GM12865 (cell line): ENCODE data around the gene SLC44A1.
A peak's percentile ranks its signal among the peaks of the same experiment; 100 is the strongest.

Experiments used
- DNase-seq: peaks from one replicate; pipeline ENCODE4 v3.0.0; 2010; ENCODE audit warnings: low read depth
- H3K4me3 ChIP-seq: 2 replicates; pipeline ENCODE4 v1.5.1; 2011; ENCODE audit warnings: mild to moderate bottlenecking, low read depth, low read length, control low read depth
- CTCF ChIP-seq: IDR thresholded peaks from 2 replicates; pipeline ENCODE4 v1.5.1; 2011; ENCODE audit warnings: low read length, control low read depth, low read depth, inconsistent platforms; ENCODE audit not compliant: insufficient read depth; ENCODE audit errors: missing control alignments

Gene SLC44A1

GRCh38 chr9:105329719-105330062, 85.2 kb downstream of the SLC44A1 start:
- no peak for TF ChIP-seq CTCF
- H3K4me3 ChIP-seq, result no peak overlapping the region
- DNase-seq, result no peak

- TF ChIP-seq CTCF, result no peak
- DNase-seq, result no peak
- peak overlapping the region; percentile 5; the same call in 1 of the 2 replicates for H3K4me3 ChIP-seq
These were observed 85.8 kb downstream of the SLC44A1 start for GRCh38 chr9:105330201-105330600.

GRCh38 chr9:105330755-105331154, 86.3 kb downstream of the SLC44A1 start:
- TF ChIP-seq CTCF, result no peak

GRCh38 chr9:105331160-105331559, 86.7 kb downstream of the SLC44A1 start:
- H3K4me3 ChIP-seq, result no peak overlapping the region
- peak; percentile 44 for DNase-seq
- no peak for TF ChIP-seq CTCF

More at GRCh38 chr9:105330755-105331154, 86.3 kb downstream of the SLC44A1 start:
- DNase-seq, result peak; percentile 35
- H3K4me3 ChIP-seq, result peak overlapping the region; percentile 5; the same call in 1 of the 2 replicates

GRCh38 chr9:105331755-105332154, 87.3 kb downstream of the SLC44A1 start:
- H3K4me3 ChIP-seq, result no peak overlapping the region
- TF ChIP-seq CTCF, result no peak

GRCh38 chr9:105332471-105332870, 88.0 kb downstream of the SLC44A1 start:
- TF ChIP-seq CTCF, result no peak
- no peak overlapping the region for H3K4me3 ChIP-seq
- DNase-seq, result no peak

More at GRCh38 chr9:105331755-105332154, 87.3 kb downstream of the SLC44A1 start:
- DNase-seq, result no peak

- no peak overlapping the region for H3K4me3 ChIP-seq
- DNase-seq, result no peak
- TF ChIP-seq CTCF, result no peak
These were observed 88.6 kb downstream of the SLC44A1 start for GRCh38 chr9:105333076-105333475.
